B cell (primary cell): ENCODE measurements around the gene SOSTDC1.

Source experiments
- EZH2 ChIP-seq: IDR thresholded peaks from 2 replicates; pipeline ENCODE4 v1.6.1; 2012; ENCODE audit warnings: borderline replicate concordance, low read depth, mild to moderate bottlenecking, moderate library complexity, low read length; ENCODE audit not compliant: insufficient read depth, poor library complexity, severe bottlenecking
- TF ChIP-seq, protein P1 (sequence below): fragments of 200-600 bp; IDR thresholded peaks from one replicate; pipeline ENCODE4 v1.8.0; 2022; ENCODE audit warnings: antibody characterized with exemption, mild to moderate bottlenecking

DNA sequence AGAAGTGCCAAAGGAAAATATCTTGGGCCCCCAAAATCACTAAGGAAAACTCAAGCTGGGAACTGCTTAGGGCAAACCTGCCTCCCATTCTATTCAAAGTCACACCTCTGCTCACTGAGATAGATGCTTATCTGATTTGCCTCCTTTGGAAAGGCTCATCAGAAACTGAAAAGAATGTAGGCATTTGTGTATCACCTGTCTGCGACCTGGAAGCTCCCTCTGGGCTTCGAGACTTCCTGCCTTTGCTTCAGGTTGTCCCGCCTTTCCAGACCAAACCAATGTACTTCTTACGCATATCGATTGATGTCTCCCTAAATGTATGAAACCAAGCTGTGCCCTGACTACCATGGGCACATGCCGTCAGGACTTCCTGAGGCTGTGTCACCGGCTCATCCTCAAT, 46.6 kb upstream of the SOSTDC1 start:
- TF ChIP-seq, protein P1, sequence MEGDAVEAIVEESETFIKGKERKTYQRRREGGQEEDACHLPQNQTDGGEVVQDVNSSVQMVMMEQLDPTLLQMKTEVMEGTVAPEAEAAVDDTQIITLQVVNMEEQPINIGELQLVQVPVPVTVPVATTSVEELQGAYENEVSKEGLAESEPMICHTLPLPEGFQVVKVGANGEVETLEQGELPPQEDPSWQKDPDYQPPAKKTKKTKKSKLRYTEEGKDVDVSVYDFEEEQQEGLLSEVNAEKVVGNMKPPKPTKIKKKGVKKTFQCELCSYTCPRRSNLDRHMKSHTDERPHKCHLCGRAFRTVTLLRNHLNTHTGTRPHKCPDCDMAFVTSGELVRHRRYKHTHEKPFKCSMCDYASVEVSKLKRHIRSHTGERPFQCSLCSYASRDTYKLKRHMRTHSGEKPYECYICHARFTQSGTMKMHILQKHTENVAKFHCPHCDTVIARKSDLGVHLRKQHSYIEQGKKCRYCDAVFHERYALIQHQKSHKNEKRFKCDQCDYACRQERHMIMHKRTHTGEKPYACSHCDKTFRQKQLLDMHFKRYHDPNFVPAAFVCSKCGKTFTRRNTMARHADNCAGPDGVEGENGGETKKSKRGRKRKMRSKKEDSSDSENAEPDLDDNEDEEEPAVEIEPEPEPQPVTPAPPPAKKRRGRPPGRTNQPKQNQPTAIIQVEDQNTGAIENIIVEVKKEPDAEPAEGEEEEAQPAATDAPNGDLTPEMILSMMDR: no peak
- no peak for TF ChIP-seq EZH2
